Kidney epithelial cell (primary cell): ENCODE results near the gene SLC26A1. TPM values are rescaled to one million over a fixed set of nuclear protein-coding genes. Genes with fewer than 3 reads are reported as not detected.

Experiments
- DNase-seq: peaks from one replicate; pipeline ENCODE4 v3.0.0-alpha.2; 2010; ENCODE audit warnings: low read depth
- H3K27me3 ChIP-seq: 2 replicates; pipeline ENCODE4 v1.6.0; 2011; ENCODE audit warnings: low read length; ENCODE audit not compliant: control insufficient read depth, insufficient read depth
- H3K36me3 ChIP-seq: 2 replicates; pipeline ENCODE4 v1.5.1; 2011; ENCODE audit warnings: low read length; ENCODE audit not compliant: control insufficient read depth, insufficient read depth
- H3K4me3 ChIP-seq: 2 replicates; pipeline ENCODE4 v1.5.1; 2011; ENCODE audit warnings: low read depth, mild to moderate bottlenecking, control low read depth, low read length
- total RNA-seq: library from RNA; depleted of rRNA; stranded (reverse); fragments of >200 nt; gene quantifications from 2 replicates; pipeline ENCODE4 v1.2.3, GENCODE V29; 2015
- TF ChIP-seq, protein P1 (sequence below): IDR thresholded peaks from 2 replicates; pipeline ENCODE4 v1.5.1; 2011; ENCODE audit warnings: mild to moderate bottlenecking, moderate library complexity, low read length, control low read depth, inconsistent platforms; ENCODE audit not compliant: insufficient read depth, poor library complexity, severe bottlenecking

The SLC26A1 gene, protein sequence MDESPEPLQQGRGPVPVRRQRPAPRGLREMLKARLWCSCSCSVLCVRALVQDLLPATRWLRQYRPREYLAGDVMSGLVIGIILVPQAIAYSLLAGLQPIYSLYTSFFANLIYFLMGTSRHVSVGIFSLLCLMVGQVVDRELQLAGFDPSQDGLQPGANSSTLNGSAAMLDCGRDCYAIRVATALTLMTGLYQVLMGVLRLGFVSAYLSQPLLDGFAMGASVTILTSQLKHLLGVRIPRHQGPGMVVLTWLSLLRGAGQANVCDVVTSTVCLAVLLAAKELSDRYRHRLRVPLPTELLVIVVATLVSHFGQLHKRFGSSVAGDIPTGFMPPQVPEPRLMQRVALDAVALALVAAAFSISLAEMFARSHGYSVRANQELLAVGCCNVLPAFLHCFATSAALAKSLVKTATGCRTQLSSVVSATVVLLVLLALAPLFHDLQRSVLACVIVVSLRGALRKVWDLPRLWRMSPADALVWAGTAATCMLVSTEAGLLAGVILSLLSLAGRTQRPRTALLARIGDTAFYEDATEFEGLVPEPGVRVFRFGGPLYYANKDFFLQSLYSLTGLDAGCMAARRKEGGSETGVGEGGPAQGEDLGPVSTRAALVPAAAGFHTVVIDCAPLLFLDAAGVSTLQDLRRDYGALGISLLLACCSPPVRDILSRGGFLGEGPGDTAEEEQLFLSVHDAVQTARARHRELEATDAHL
- total RNA-seq, result 0.38 and 0.96 TPM in 2 replicates

DNA sequence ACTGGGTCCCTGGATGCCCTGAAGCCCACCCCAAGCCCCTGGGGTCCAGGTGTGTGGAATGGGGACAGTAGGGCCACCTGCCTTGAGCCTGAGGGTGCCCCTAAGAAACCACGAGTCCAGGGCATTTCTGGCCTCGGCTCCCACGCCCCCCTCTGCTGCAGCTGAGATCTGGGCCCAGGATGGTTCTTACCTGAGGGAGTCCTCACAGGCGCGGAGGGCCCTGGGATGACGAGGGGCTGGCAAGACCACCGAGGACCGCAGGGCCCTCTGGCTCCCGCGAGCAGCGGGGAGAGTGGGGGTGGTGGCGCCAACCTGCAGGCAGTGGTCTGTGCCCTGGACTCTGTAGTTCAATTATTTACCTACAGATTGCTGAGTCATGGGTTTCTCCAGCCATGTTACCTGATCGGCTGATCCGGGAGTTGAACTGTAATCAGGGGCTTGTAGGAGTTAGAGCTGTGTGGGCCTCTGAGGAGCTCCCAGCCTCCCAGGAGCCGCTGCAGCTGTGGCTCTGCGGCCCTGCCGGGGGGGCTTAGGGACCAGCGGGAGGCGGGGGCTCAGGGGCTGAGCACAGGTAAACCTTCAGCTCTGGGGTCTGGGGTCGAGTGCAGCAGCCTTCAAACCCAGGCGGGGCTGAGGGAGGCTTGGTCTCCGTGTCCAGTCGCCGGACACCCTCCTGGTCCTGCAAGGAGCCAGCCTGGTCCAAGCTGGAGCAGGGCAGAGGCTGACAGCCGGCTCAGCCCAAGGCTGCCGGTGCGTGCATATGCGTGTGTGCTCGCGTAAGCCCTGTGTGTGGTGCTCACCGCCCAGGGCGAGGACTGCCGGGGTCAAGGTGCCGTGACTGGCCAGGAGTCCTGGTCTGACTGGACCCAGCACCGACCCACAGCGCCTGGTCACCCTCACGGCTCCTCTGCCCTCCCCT is at the start of gene SLC26A1:
SLC26A1 (minus strand) TSS at position 294 of the 919 bp plus-strand sequence. CDS start 1,701 bp downstream, outside the sequence.
- Histone ChIP-seq H3K36me3 (no peaks in the 10 kb centered on the region), H3K4me3 (peak within 1 kb of the TSS; percentile 2), H3K27me3 (peaks cover 24% of the 10 kb centered on the region)
- TF ChIP-seq, protein P1, sequence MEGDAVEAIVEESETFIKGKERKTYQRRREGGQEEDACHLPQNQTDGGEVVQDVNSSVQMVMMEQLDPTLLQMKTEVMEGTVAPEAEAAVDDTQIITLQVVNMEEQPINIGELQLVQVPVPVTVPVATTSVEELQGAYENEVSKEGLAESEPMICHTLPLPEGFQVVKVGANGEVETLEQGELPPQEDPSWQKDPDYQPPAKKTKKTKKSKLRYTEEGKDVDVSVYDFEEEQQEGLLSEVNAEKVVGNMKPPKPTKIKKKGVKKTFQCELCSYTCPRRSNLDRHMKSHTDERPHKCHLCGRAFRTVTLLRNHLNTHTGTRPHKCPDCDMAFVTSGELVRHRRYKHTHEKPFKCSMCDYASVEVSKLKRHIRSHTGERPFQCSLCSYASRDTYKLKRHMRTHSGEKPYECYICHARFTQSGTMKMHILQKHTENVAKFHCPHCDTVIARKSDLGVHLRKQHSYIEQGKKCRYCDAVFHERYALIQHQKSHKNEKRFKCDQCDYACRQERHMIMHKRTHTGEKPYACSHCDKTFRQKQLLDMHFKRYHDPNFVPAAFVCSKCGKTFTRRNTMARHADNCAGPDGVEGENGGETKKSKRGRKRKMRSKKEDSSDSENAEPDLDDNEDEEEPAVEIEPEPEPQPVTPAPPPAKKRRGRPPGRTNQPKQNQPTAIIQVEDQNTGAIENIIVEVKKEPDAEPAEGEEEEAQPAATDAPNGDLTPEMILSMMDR, result no peak
- no peak for DNase-seq

DNA sequence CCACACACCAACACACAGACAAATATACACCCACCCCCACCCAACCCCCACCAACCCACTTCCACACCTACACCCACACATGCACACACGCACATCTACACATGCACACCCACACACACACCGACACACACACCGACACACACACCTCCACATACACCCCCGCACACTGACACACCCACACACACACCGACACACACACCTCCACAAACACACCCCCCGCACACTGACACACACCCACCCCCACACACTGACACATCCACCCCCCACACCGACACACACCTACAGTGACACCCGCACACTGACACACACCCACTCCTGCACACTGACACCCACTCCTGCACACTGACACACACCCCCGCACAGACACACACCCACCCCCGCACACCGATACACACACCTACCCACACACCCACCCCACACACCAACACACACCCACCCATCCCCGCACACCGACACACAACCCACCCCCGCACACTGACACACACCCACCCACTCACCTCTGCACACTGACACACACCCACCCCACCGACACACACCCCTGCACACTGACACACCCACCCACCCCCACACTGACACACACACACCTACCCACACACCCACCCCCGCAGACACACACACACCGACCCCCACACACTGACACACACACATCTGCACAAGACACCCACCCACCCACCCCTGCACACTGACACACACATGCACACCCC is 49.3 kb upstream of the SLC26A1 start:
- H3K4me3 ChIP-seq, result no peak overlapping the region
- no peaks in the 10 kb centered on the region for H3K36me3 ChIP-seq
- no peak for DNase-seq
- peaks cover 11% of the 10 kb centered on the region for H3K27me3 ChIP-seq
- TF ChIP-seq, protein P1, result no peak

DNA sequence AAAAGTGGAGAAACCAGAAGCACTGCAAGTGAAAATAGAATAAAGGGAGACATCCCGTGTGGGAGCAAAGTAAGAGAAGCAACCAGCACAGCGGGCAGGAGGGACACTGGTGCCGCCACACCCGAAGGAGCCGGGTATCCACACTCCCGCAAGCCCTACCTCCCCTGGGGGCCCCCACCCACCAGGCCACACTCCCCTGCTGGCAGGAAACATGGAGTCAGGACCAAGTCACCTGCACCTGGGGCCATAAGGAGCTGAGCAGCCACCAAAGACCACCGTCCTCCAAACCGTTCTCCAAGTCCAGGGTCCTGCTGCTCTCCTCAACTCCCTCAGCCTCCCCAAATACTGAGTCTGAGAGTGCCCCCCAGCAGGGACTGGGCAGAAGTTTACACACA is 48.7 kb upstream of the SLC26A1 start:
- Histone ChIP-seq H3K27me3 (peaks cover 11% of the 10 kb centered on the region), H3K36me3 (no peaks in the 10 kb centered on the region), H3K4me3 (no peak overlapping the region)
- TF ChIP-seq, protein P1, result no peak
- no peak for DNase-seq

DNA sequence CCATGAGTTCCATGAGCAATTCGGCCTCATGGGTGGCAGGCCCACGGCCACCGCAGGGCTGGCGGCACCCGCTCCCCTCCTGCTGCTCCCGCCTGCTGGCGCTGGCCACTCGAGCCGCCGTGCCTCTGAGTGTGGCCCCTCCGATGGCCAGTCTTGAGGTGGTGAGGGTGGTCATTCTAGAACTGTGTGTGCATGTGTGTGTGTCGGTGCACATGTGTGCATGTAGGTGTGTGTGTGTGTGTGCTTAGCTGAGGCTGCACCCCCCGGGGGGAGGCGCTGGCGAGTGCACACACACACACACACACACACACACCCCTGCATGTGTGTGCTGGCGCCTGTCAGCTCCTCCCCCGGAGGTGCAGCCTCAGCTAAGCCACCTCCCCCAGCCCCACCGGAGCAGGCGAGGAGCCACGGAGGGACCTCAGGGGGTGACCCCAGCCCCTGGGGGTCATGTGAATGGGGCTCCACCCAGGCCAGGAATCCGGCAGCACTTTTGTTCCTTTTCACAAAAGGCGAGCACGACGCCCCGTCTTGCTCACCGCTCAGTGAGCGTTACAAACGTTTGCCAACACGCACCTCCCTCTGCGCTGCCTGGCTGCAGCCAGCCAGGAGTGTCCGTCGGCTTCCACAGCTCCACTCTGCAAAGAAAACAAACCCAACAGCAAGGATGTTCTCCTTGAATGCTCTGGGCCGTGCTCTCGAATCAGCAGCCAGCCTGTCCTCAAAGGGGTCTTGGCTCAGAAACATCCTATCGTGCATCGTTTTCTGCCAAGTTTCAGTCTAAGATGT is 48.1 kb upstream of the SLC26A1 start:
- Histone ChIP-seq H3K36me3 (no peaks in the 10 kb centered on the region), H3K27me3 (peaks cover 11% of the 10 kb centered on the region), H3K4me3 (no peak overlapping the region)
- DNase-seq, result no peak
- TF ChIP-seq, protein P1, result no peak
